Thymus (tissue), 11 donors: ENCODE data around the gene MSI1. TPM values are rescaled to one million over a fixed set of nuclear protein-coding genes. Genes with fewer than 3 reads are reported as not detected.
"Not testable (repeated sequence)": the region's sequence is repeated elsewhere in the genome, so short reads cannot be mapped to it uniquely, and the experiment has no call there.

Experiments
- DNase-seq, 9 donors: peaks; one replicate each; pipeline ENCODE4 v3.0.0-alpha.2; 2013; ENCODE audit warnings: low spot score in 9 of 9, low read depth in 6 of 9, missing footprints in 1 of 9
- H3K27ac ChIP-seq, 2 donors: one replicate each; pipeline ENCODE4 v1.5.1; 2013; ENCODE audit warnings: control low read depth in 1 of 2, low read depth in 1 of 2, low read length in 1 of 2, mild to moderate bottlenecking in 1 of 2, moderate library complexity in 1 of 2
- H3K27me3 ChIP-seq, 2 donors: one replicate each; pipeline ENCODE4 v1.5.1; 2013; ENCODE audit warnings: low read length in 1 of 2; ENCODE audit not compliant: control insufficient read depth in 2 of 2, insufficient read depth in 1 of 2
- H3K36me3 ChIP-seq, 2 donors: one replicate each; pipeline ENCODE4 v1.5.1; 2013; ENCODE audit warnings: low read length in 1 of 2, mild to moderate bottlenecking in 1 of 2, moderate library complexity in 1 of 2; ENCODE audit not compliant: control insufficient read depth in 2 of 2, insufficient read depth in 2 of 2
- H3K4me1 ChIP-seq, 2 donors: one replicate each; pipeline ENCODE4 v1.5.1; 2013; ENCODE audit warnings: low read length in 2 of 2; ENCODE audit not compliant: control insufficient read depth in 2 of 2, insufficient read depth in 2 of 2
- H3K4me3 ChIP-seq, 2 donors: one replicate each; pipeline ENCODE4 v1.5.1; 2013; ENCODE audit warnings: low read length in 2 of 2, control low read depth in 1 of 2, mild to moderate bottlenecking in 1 of 2
- H3K9me3 ChIP-seq, 2 donors: one replicate each; pipeline ENCODE4 v1.5.1; 2013; ENCODE audit warnings: low read length in 1 of 2, mild to moderate bottlenecking in 1 of 2; ENCODE audit not compliant: control insufficient read depth in 2 of 2, insufficient read depth in 1 of 2
- WGBS: extraction: QIAGEN DNeasy Blood & Tissue Kit; methylation state at CpG from one replicate; pipeline ENCODE4 v1.1.7; 2013; 5-methylcytosine and 5-hydroxymethylcytosine counted together
- polyA plus RNA-seq: library from polyadenylated mRNA; stranded (reverse); fragments of 200-250 nt; gene quantifications from one replicate; pipeline ENCODE4 v1.2.3, GENCODE V29; 2013
- total RNA-seq: library from RNA; stranded (reverse); fragments of 120-200 nt; gene quantifications from one replicate; pipeline ENCODE4 v1.2.4, GENCODE V29; 2013
- donor health status: healthy.

Gene MSI1
- total and polyA plus RNA-seq, 2 donors, result 0.05 to 0.25 TPM

GRCh38 chr12:120337730-120338129 lies 31.2 kb downstream of the MSI1 start:
- no peak overlapping the region for H3K4me3 ChIP-seq
- WGBS, result 90% methylated on average over 2 of the region's 2 CpGs
- no peaks in the 10 kb centered on the region for H3K4me1 ChIP-seq
- no peak overlapping the region for H3K27ac ChIP-seq
- peaks cover 1 to 14% of the 10 kb centered on the region in 2 donors for H3K9me3 ChIP-seq
- no peak for DNase-seq
- peaks cover 0 to 3% of the 10 kb centered on the region in 2 donors for H3K27me3 ChIP-seq
- H3K36me3 ChIP-seq, result no peaks in the 10 kb centered on the region

DNA sequence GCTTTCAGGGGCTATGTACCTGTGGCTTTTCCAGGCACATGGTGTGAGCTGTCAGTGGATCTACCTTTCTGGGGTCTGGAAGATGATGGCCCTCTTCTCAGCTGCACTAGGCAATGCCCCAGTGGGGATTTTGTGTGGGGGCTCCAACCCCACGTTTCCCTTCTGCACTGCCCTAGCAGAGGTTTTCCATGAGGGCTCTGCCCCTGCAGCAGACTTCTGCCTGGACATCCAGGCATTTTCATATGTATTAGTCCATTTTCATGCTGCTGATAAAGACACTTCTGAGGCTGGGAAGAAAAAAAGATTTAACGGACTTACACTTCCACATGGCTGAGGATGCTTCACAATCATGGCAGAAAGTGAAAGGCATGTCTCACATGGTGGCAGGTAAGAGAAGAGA lies 32.6 kb downstream of the MSI1 start:
- WGBS, result 94% methylated on average over 2 of the region's 2 CpGs
- not testable (repeated sequence) for H3K27ac ChIP-seq, H3K27me3 ChIP-seq, H3K36me3 ChIP-seq, H3K4me1 ChIP-seq, DNase-seq, H3K4me3 ChIP-seq
- H3K9me3 ChIP-seq, result peaks cover 1 to 14% of the 10 kb centered on the region in 2 donors

DNA sequence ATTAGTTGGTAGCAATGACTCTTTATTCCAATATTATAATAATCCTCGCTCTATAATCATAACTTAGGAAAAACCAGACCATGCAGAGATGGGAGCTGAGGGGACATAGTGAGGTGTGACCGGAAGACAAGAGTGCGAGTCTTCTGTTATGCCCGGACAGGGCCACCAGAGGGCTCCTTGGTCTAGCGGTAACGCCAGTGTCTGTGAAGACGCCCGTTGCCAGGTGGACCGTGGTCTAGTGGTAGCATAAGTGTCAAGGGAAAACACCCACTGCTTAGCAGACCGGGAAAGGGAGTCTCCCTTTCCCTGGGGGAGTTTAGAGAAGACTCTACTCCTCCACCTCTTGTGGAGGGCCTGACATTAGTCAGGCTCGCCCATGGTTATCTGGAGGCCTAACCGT lies 33.5 kb downstream of the MSI1 start:
- not testable (repeated sequence) for H3K4me3 ChIP-seq, H3K36me3 ChIP-seq, H3K4me1 ChIP-seq, H3K27me3 ChIP-seq, H3K27ac ChIP-seq, DNase-seq
- H3K9me3 ChIP-seq, result peaks cover 1 to 14% of the 10 kb centered on the region in 2 donors
- WGBS, result 30% methylated on average over 12 of the region's 12 CpGs

GRCh38 chr12:120332523-120332922 lies 36.4 kb downstream of the MSI1 start:
- WGBS, result 90% methylated on average over 7 of the region's 7 CpGs
- DNase-seq, result no peak
- peaks cover 1 to 14% of the 10 kb centered on the region in 2 donors for H3K9me3 ChIP-seq

GRCh38 chr12:120332041-120332440 lies 36.9 kb downstream of the MSI1 start:
- DNase-seq, result no peak
- no peak overlapping the region for H3K4me3 ChIP-seq
- 91% methylated on average over 5 of the region's 5 CpGs for WGBS

More at GRCh38 chr12:120332523-120332922, 36.4 kb downstream of the MSI1 start:
- Histone ChIP-seq H3K4me3 (no peak overlapping the region), H3K4me1 (no peaks in the 10 kb centered on the region), H3K27ac (no peak overlapping the region), H3K27me3 (peaks cover 0 to 5% of the 10 kb centered on the region in 2 donors), H3K36me3 (no peaks in the 10 kb centered on the region)

GRCh38 chr12:120331390-120331789 lies 37.6 kb downstream of the MSI1 start:
- Histone ChIP-seq H3K4me3 (no peak overlapping the region), H3K4me1 (no peaks in the 10 kb centered on the region), H3K27ac (no peak overlapping the region), H3K27me3 (peaks cover 0 to 10% of the 10 kb centered on the region in 2 donors), H3K36me3 (no peaks in the 10 kb centered on the region), H3K9me3 (peaks cover 0 to 6% of the 10 kb centered on the region in 2 donors)
- DNase-seq, result no peak
- WGBS, result 83% methylated on average over 3 of the region's 3 CpGs

More at GRCh38 chr12:120332041-120332440, 36.9 kb downstream of the MSI1 start:
- Histone ChIP-seq H3K4me1 (no peaks in the 10 kb centered on the region), H3K36me3 (no peaks in the 10 kb centered on the region), H3K27me3 (peaks cover 0 to 7% of the 10 kb centered on the region in 2 donors), H3K27ac (no peak overlapping the region), H3K9me3 (peaks cover 1 to 12% of the 10 kb centered on the region in 2 donors)

GRCh38 chr12:120328228-120328627 lies 40.7 kb downstream of the MSI1 start:
- no peaks in the 10 kb centered on the region for H3K36me3 ChIP-seq
- H3K27me3 ChIP-seq, result peaks cover 0 to 24% of the 10 kb centered on the region in 2 donors
- H3K9me3 ChIP-seq, result no peaks in the 10 kb centered on the region
- no peak for DNase-seq
- WGBS, result 81% methylated on average over 4 of the region's 4 CpGs
- no peak overlapping the region for H3K27ac ChIP-seq
- no peak overlapping the region for H3K4me3 ChIP-seq
- peaks cover 0 to 8% of the 10 kb centered on the region in 2 donors for H3K4me1 ChIP-seq

GRCh38 chr12:120327593-120327992 lies 41.4 kb downstream of the MSI1 start, which contains the start of gene PLA2G1B:
TSS of gene PLA2G1B (minus strand) at chr12:120327779. CDS start at chr12:120327753, 26 bp downstream.
- Histone ChIP-seq H3K27ac (no peak within 1 kb of the TSS), H3K4me1 (peaks cover 0 to 8% of the 10 kb centered on the region in 2 donors), H3K36me3 (no peaks in the 10 kb centered on the region), H3K27me3 (peaks cover 0 to 23% of the 10 kb centered on the region in 2 donors), H3K4me3 (no peak within 1 kb of the TSS), H3K9me3 (no peaks in the 10 kb centered on the region)
- DNase-seq, result no peak
- WGBS, result 93% methylated on average over 5 of the region's 5 CpGs

DNA sequence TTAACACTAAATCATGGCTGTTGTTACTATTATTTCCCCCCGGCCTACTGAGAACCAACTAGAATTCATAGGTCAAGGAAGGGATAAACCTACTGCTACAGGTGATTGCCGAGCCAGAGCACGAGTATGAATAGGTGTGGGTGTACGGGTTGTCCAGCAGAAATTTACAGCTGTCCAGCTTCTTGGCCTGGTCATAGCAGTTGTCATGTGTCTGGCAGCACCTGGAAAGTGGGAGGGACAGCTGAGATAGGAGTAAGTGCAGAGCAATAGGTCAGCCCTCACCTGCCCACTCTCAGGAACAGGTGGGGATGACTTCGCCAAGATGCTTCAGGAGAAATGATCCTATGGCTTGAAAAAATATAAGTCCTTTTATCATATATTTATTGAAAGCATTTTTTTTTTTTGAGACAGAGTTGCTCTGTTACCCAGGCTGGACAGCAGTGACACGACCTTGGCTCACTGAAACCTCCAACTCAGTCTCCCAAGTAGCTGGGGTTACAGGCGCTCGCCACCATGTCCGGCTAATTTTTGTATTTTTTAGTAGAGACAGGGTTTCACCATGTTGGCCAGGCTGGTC lies 44.0 kb downstream of the MSI1 start:
- no peaks in the 10 kb centered on the region for H3K36me3 ChIP-seq
- no peaks in the 10 kb centered on the region for H3K9me3 ChIP-seq
- DNase-seq, result no peak
- H3K27me3 ChIP-seq, result peaks cover 0 to 25% of the 10 kb centered on the region in 2 donors
- no peak overlapping the region for H3K4me3 ChIP-seq
- 91% methylated on average over 9 of the region's 9 CpGs for WGBS
- no peak overlapping the region for H3K27ac ChIP-seq
- H3K4me1 ChIP-seq, result peaks cover 0 to 8% of the 10 kb centered on the region in 2 donors
